Fibroblast of lung (primary cell): Measurements from ENCODE around the gene CLIC4. TPM values are rescaled to one million over a fixed set of nuclear protein-coding genes. Genes with fewer than 3 reads are reported as not detected.

Source experiments
- DNase-seq, 2 donors: peaks; one replicate each; pipeline versions ENCODE4 v3.0.0 to v3.0.0-alpha.2; 2010; ENCODE audit warnings: low read depth in 2 of 2
- H2AFZ ChIP-seq: 2 replicates; pipeline ENCODE4 v1.5.1; 2012; ENCODE audit warnings: low read length, control low read depth, inconsistent platforms
- H3K27ac ChIP-seq: 2 replicates; pipeline ENCODE4 v1.5.1; 2011; ENCODE audit warnings: low read length, control low read depth; ENCODE audit not compliant: insufficient read depth
- H3K27me3 ChIP-seq: 2 replicates; pipeline ENCODE4 v1.5.1; 2011; ENCODE audit warnings: mild to moderate bottlenecking, low read length; ENCODE audit not compliant: control insufficient read depth, insufficient read depth
- H3K36me3 ChIP-seq: 2 replicates; pipeline ENCODE4 v1.5.1; 2011; ENCODE audit warnings: low read length; ENCODE audit not compliant: control insufficient read depth, insufficient read depth
- H3K4me1 ChIP-seq: 2 replicates; pipeline ENCODE4 v1.5.1; 2011; ENCODE audit warnings: low read length; ENCODE audit not compliant: control insufficient read depth, insufficient read depth; ENCODE audit errors: extremely low read depth
- H3K4me2 ChIP-seq: 2 replicates; pipeline ENCODE4 v1.5.1; 2011; ENCODE audit warnings: low read length, control low read depth; ENCODE audit not compliant: insufficient read depth; ENCODE audit errors: extremely low read depth
- H3K4me3 ChIP-seq, 4 experiments: fragments of 200-600 bp in 1 of 4; sonication (generic) in 1 of 4; replicated peaks in 1 of 4; 2 replicates each; pipeline ENCODE4 v1.5.1; 2011 to 2016; ENCODE audit warnings: low read length in 4 of 4, low read depth in 3 of 4, mild to moderate bottlenecking in 3 of 4, control low read depth in 2 of 4, inconsistent platforms in 1 of 4, mixed read lengths in 1 of 4; ENCODE audit not compliant: insufficient read depth in 1 of 4; ENCODE audit errors: control extremely low read depth in 1 of 4
- H3K79me2 ChIP-seq: 2 replicates; pipeline ENCODE4 v1.5.1; 2012; ENCODE audit warnings: mild to moderate bottlenecking, low read length, inconsistent platforms; ENCODE audit not compliant: control insufficient read depth, insufficient read depth
- H3K9ac ChIP-seq: 2 replicates; pipeline ENCODE4 v1.5.1; 2011; ENCODE audit warnings: mild to moderate bottlenecking, low read length, control low read depth; ENCODE audit not compliant: insufficient read depth
- H3K9me3 ChIP-seq: 2 replicates; pipeline ENCODE4 v1.5.1; 2012; ENCODE audit warnings: low read depth, low read length; ENCODE audit not compliant: control insufficient read depth, insufficient read depth
- H4K20me1 ChIP-seq: 2 replicates; pipeline ENCODE4 v1.5.1; 2011; ENCODE audit warnings: low read length; ENCODE audit not compliant: control insufficient read depth, insufficient read depth; ENCODE audit errors: extremely low read depth
- CTCF ChIP-seq, 2 donors: IDR thresholded peaks in 1 of 2; conservative IDR thresholded peaks in 1 of 2; 1 replicate in 1 of 2; 2 replicates in 1 of 2; pipeline ENCODE4 v1.5.1; 2011 to 2012; ENCODE audit warnings: low read length in 2 of 2, control low read depth in 1 of 2, inconsistent platforms in 1 of 2, low read depth in 1 of 2, mild to moderate bottlenecking in 1 of 2
- EZH2 ChIP-seq: IDR thresholded peaks from 2 replicates; pipeline ENCODE4 v1.5.1; 2012; ENCODE audit warnings: low read length, control low read depth, mild to moderate bottlenecking; ENCODE audit errors: missing control alignments
- polyA plus RNA-seq, 2 donors: library from polyadenylated mRNA; depleted of rRNA in 1 of 2; stranded (reverse) in 1 of 2; unstranded in 1 of 2; fragments of >200 nt; gene quantifications; 2 replicates each; pipeline ENCODE4 v1.2.1, GENCODE V29; 2011 to 2012; ENCODE audit warnings: missing spikeins in 1 of 2
- total RNA-seq: library from RNA; depleted of rRNA; stranded (reverse); fragments of >200 nt; gene quantifications from 2 replicates; pipeline ENCODE4 v1.2.1, GENCODE V29; 2014

CLIC4 gene
- total and polyA plus RNA-seq, 2 donors (not counting 1 experiment from before 2014, with no cell fraction given) = 368 to 494 TPM

- Histone ChIP-seq H2AFZ (no peak overlapping the region), H3K4me3 (no peak overlapping the region), H3K4me1 (no peaks in the 10 kb centered on the region), H3K36me3 (no peaks in the 10 kb centered on the region), H4K20me1 (no peaks in the 10 kb centered on the region), H3K9me3 (no peaks in the 10 kb centered on the region), H3K27ac (no peak overlapping the region), H3K27me3 (peaks cover 3% of the 10 kb centered on the region), H3K4me2 (no peak overlapping the region), H3K79me2 (no peaks in the 10 kb centered on the region), H3K9ac (no peak overlapping the region)
- DNase-seq = no peak
- TF ChIP-seq EZH2 = no peak
- no peak for TF ChIP-seq CTCF (conservative IDR thresholded peaks at IDR 0.05 in 1 of 2, IDR thresholded peaks at IDR 0.05 in 1 of 2; ENCODE audit: low read depth in 1 of 2, low read length in 2 of 2)
Observed at GRCh38 chr1:24881034-24881433, 135.8 kb downstream of the CLIC4 start.

- no peaks in the 10 kb centered on the region for H4K20me1 ChIP-seq
- H3K4me1 ChIP-seq = no peaks in the 10 kb centered on the region
- no peak overlapping the region for H3K4me3 ChIP-seq
- H3K27me3 ChIP-seq = peaks cover 3% of the 10 kb centered on the region
- H3K9me3 ChIP-seq = no peaks in the 10 kb centered on the region
- no peak overlapping the region for H3K9ac ChIP-seq
- no peaks in the 10 kb centered on the region for H3K36me3 ChIP-seq
- no peaks in the 10 kb centered on the region for H3K79me2 ChIP-seq
- TF ChIP-seq EZH2 (no peak), CTCF (conservative IDR thresholded peaks at IDR 0.05 in 1 of 2, IDR thresholded peaks at IDR 0.05 in 1 of 2; ENCODE audit: low read depth in 1 of 2, low read length in 2 of 2) (no peak)
- no peak overlapping the region for H2AFZ ChIP-seq
- DNase-seq = no peak
- no peak overlapping the region for H3K4me2 ChIP-seq
- H3K27ac ChIP-seq = no peak overlapping the region
Observed at GRCh38 chr1:24884751-24885150, 139.5 kb downstream of the CLIC4 start.

GRCh38 chr1:24886241-24886640, 141.0 kb downstream of the CLIC4 start:
- no peak overlapping the region for H3K27ac ChIP-seq
- no peaks in the 10 kb centered on the region for H3K9me3 ChIP-seq
- H3K4me2 ChIP-seq = no peak overlapping the region
- peaks cover 3% of the 10 kb centered on the region for H3K27me3 ChIP-seq
- no peak for DNase-seq
- no peaks in the 10 kb centered on the region for H4K20me1 ChIP-seq
- H3K4me3 ChIP-seq = no peak overlapping the region
- no peaks in the 10 kb centered on the region for H3K79me2 ChIP-seq
- no peak for TF ChIP-seq EZH2
- no peak for TF ChIP-seq CTCF (conservative IDR thresholded peaks at IDR 0.05 in 1 of 2, IDR thresholded peaks at IDR 0.05 in 1 of 2; ENCODE audit: low read depth in 1 of 2, low read length in 2 of 2)
- no peaks in the 10 kb centered on the region for H3K4me1 ChIP-seq
- H3K36me3 ChIP-seq = no peaks in the 10 kb centered on the region
- H3K9ac ChIP-seq = no peak overlapping the region
- no peak overlapping the region for H2AFZ ChIP-seq
